ENCODE measurements around the gene EEF1AKMT2. TPM values are rescaled to one million over a fixed set of nuclear protein-coding genes. Genes with fewer than 3 reads are reported as not detected.

Gene EEF1AKMT2
- total RNA-seq, 1 experiment from 2014 or later = 13.0 TPM

DNA sequence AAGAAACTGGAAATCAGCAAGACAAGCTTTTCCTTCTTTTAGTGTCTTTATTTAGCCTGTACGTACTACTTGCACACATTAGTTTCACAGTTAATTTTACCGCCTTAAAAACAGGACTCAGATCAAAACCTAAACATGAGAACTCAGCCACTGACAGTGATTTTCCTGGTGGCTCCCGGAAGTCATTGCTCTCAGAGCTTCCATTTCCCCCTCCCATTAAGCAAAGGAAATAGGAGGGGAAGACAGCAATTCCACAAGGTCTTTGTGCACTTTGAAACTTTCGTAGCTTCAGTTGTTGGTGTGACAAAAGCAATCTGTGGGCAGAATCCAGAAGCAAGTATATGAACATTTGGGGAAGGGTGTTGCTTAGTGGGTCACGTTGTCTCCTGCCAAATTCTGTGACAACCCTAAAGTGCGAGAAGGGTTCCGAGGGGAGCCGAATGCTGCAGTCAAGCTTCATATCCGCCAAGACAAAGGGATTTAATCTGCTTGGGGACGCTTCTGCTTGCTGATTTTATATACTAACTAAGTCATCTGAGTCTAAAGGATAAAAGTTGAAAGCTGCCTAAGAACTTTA lies 77.9 kb downstream of the EEF1AKMT2 start:
- no peak for TF ChIP-seq CTCF (IDR thresholded peaks at IDR 0.05; ENCODE audit: unreplicated experiment)
- Mint-ChIP-seq H3K9me3 (ENCODE audit: low read depth, unreplicated experiment) (no peaks in the 10 kb centered on the region), H3K4me1 (ENCODE audit: low read depth, unreplicated experiment) (peaks cover 37% of the 10 kb centered on the region), H3K4me3 (ENCODE audit: low read depth, unreplicated experiment) (no peak overlapping the region), H3K36me3 (ENCODE audit: insufficient read depth, unreplicated experiment) (peaks cover 11% of the 10 kb centered on the region), H3K27me3 (ENCODE audit: unreplicated experiment) (no peaks in the 10 kb centered on the region), H3K27ac (ENCODE audit: unreplicated experiment) (no peak overlapping the region)
- no peak for DNase-seq
- CTCF ChIA-PET = no interaction called here
- intact Hi-C loops (cut with micrococcal nuclease; ENCODE audit: unreplicated experiment) = no loop called here
- BruUV-seq (replicated peaks) = no TSS peak

DNA sequence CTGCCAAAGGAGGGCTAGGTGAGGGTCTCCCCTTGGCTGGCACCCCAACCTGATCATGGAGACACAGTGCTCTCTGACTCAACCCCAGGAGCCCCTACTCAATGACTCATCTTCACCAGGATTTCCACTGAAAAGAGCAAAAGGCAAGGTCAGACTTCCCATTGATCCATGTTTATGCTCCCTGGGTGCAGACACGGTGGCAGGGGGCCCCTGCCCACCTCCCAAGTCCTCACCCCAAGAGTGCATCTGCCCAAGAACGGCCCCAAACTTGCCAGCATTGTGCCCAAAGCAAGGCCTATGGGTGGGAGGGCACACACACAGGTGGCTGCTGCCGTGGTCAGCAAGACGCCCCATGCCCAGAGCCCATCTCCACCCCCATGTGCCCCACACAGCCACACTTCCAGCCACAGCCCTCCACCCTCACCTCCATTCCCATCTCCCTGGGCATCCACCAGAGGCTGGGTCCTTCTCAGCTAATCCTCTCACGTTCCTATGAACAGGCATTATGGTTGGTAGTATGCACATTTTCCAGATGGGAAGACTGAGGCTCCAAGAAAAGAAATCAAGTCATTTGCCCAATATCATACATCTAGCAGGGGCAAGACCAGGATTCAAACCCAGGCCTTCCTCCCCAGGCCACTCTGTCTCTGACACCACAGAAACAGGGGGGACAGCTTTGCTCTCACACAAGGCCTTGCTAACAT lies 78.8 kb downstream of the EEF1AKMT2 start:
- H3K4me1 Mint-ChIP-seq (ENCODE audit: low read depth, unreplicated experiment) = peaks cover 35% of the 10 kb centered on the region
- intact Hi-C loops (cut with micrococcal nuclease; ENCODE audit: unreplicated experiment) = no loop called here
- no peak overlapping the region for H3K27ac Mint-ChIP-seq (ENCODE audit: unreplicated experiment)
- no peak for TF ChIP-seq CTCF (IDR thresholded peaks at IDR 0.05; ENCODE audit: unreplicated experiment)
- no TSS peak for BruUV-seq (replicated peaks)
- CTCF ChIA-PET = no interaction called here
- H3K9me3 Mint-ChIP-seq (ENCODE audit: low read depth, unreplicated experiment) = no peaks in the 10 kb centered on the region
- H3K27me3 Mint-ChIP-seq (ENCODE audit: unreplicated experiment) = no peaks in the 10 kb centered on the region
- no peak for DNase-seq
- peaks cover 5% of the 10 kb centered on the region for H3K36me3 Mint-ChIP-seq (ENCODE audit: insufficient read depth, unreplicated experiment)
- no peak overlapping the region for H3K4me3 Mint-ChIP-seq (ENCODE audit: low read depth, unreplicated experiment)

- Mint-ChIP-seq H3K9me3 (ENCODE audit: low read depth, unreplicated experiment) (no peaks in the 10 kb centered on the region), H3K27me3 (ENCODE audit: unreplicated experiment) (no peaks in the 10 kb centered on the region), H3K27ac (ENCODE audit: unreplicated experiment) (no peak overlapping the region), H3K4me1 (ENCODE audit: low read depth, unreplicated experiment) (peaks cover 33% of the 10 kb centered on the region), H3K36me3 (ENCODE audit: insufficient read depth, unreplicated experiment) (peaks cover 5% of the 10 kb centered on the region), H3K4me3 (ENCODE audit: low read depth, unreplicated experiment) (no peak overlapping the region)
- intact Hi-C loops (cut with micrococcal nuclease; ENCODE audit: unreplicated experiment) = no loop called here
- no TSS peak for BruUV-seq (replicated peaks)
- no peak for TF ChIP-seq CTCF (IDR thresholded peaks at IDR 0.05; ENCODE audit: unreplicated experiment)
- CTCF ChIA-PET = no interaction called here
- no peak for DNase-seq
These were observed 80.5 kb downstream of the EEF1AKMT2 start for GRCh38 chr10:124711145-124711544.

- intact Hi-C loops (cut with micrococcal nuclease; ENCODE audit: unreplicated experiment) = no loop called here
- no peak for DNase-seq
- TF ChIP-seq CTCF (IDR thresholded peaks at IDR 0.05; ENCODE audit: unreplicated experiment) = no peak
- BruUV-seq (replicated peaks) = no TSS peak
- H3K4me3 Mint-ChIP-seq (ENCODE audit: low read depth, unreplicated experiment) = peak overlapping the region; percentile 13
- CTCF ChIA-PET = interaction anchor here (1.0 kb wide), 1 partner anchor 9 kb away, joined by 3 read pairs; no protein-coding TSS in a partner anchor
- peaks cover 33% of the 10 kb centered on the region for H3K4me1 Mint-ChIP-seq (ENCODE audit: low read depth, unreplicated experiment)
- H3K9me3 Mint-ChIP-seq (ENCODE audit: low read depth, unreplicated experiment) = no peaks in the 10 kb centered on the region
- H3K27me3 Mint-ChIP-seq (ENCODE audit: unreplicated experiment) = no peaks in the 10 kb centered on the region
- H3K27ac Mint-ChIP-seq (ENCODE audit: unreplicated experiment) = peak overlapping the region; percentile 32
- peaks cover 5% of the 10 kb centered on the region for H3K36me3 Mint-ChIP-seq (ENCODE audit: insufficient read depth, unreplicated experiment)
These were observed 81.3 kb downstream of the EEF1AKMT2 start for GRCh38 chr10:124710266-124710881.
